Heart right ventricle (tissue), 16 donors: ENCODE data around the gene PTPRG. TPM values are rescaled to one million over a fixed set of nuclear protein-coding genes. Genes with fewer than 3 reads are reported as not detected.

Source experiments
- ATAC-seq, 8 donors: fragments of 200-7000 bp; cut with Tn5 transposase; one replicate each; pipeline ENCODE4 v1.9.1; 2020; ENCODE audit warnings: mild to moderate bottlenecking in 8 of 8, moderate library complexity in 8 of 8, moderate number of reproducible peaks in 1 of 8
- DNase-seq, 2 donors: peaks; one replicate each; pipeline ENCODE4 v3.0.0-alpha.2; 2020
- H3K27ac ChIP-seq, 10 donors: fragments of 200-600 bp; sonication (generic) in 2 of 10; one replicate each; pipeline versions ENCODE4 v1.5.0 to v1.8.0; 2020 to 2022; ENCODE audit warnings: mild to moderate bottlenecking in 3 of 10
- H3K27me3 ChIP-seq, 7 donors: fragments of 200-600 bp; one replicate each; pipeline ENCODE4 v1.8.0; 2021 to 2022; ENCODE audit warnings: mild to moderate bottlenecking in 2 of 7
- H3K36me3 ChIP-seq, 9 donors: fragments of 200-600 bp; sonication (generic) in 1 of 9; one replicate each; pipeline versions ENCODE4 v1.5.0 to v1.8.0; 2020 to 2022; ENCODE audit warnings: mild to moderate bottlenecking in 2 of 9
- H3K4me1 ChIP-seq, 9 donors: fragments of 200-600 bp; sonication (generic) in 1 of 9; one replicate each; pipeline versions ENCODE4 v1.5.0 to v1.8.0; 2020 to 2022; ENCODE audit warnings: mild to moderate bottlenecking in 4 of 9
- H3K4me3 ChIP-seq, 10 donors: fragments of 200-600 bp; sonication (generic) in 2 of 10; one replicate each; pipeline versions ENCODE4 v1.5.0 to v1.8.0; 2020 to 2022; ENCODE audit warnings: mild to moderate bottlenecking in 7 of 10, moderate library complexity in 2 of 10
- H3K9me3 ChIP-seq, 11 donors: fragments of 200-600 bp in 10 of 11; sonication (generic) in 2 of 11; one replicate each; pipeline versions ENCODE4 v1.5.0 to v1.8.0; 2013 to 2022; ENCODE audit warnings: mild to moderate bottlenecking in 2 of 11, control low read depth in 1 of 11, moderate library complexity in 1 of 11
- CTCF ChIP-seq, 9 donors: fragments of 200-600 bp; sonication (generic) in 2 of 9; IDR thresholded peaks; one replicate each; pipeline versions ENCODE4 v1.5.0 to v1.8.0; 2021 to 2022; ENCODE audit warnings: antibody characterized with exemption in 9 of 9, mild to moderate bottlenecking in 5 of 9, moderate library complexity in 1 of 9
- WGBS, 2 donors: extraction: QIAGEN DNeasy Blood & Tissue Kit; methylation state at CpG; one replicate each; pipeline ENCODE4 v1.1.7; 2013; ENCODE audit warnings: inconsistent platforms in 1 of 2; 5-methylcytosine and 5-hydroxymethylcytosine counted together
- intact Hi-C, 10 donors: fragments of 100-400 bp; cut with DNase I; formaldehyde crosslinking; loops; one replicate each; pipeline versions ENCODE4 v1.11.1 to v1.14.2; 2022
- polyA plus RNA-seq, 2 donors: library from polyadenylated mRNA; stranded (reverse); fragments of 200-250 nt; gene quantifications; one replicate each; pipeline ENCODE4 v1.2.3, GENCODE V29; 2013
- total RNA-seq, 10 donors: library from RNA; stranded (reverse); fragmentation: NEBNext Ultra II Directional in 3 of 10; extraction: Animal tissue kit (Norgen Biotek cat#: 25700) in 3 of 10; gene quantifications; one replicate each; pipeline versions ENCODE4 v1.2.1 to v1.2.4, GENCODE V29; 2021 to 2023
- donor health status: Arrhythmogenic right ventricular cardiomyopathy.
- donor health status: ischemic (EF 13 %, LVEDD 7.1; RV severe dilation, severe dysfunction).
- donor health status: healthy with polysubstance abuse.
- donor health status: DM: no; HTN: yes; CAD: no.
- donor health status: DM: no; HTN: no; CAD: no.
- donor health status: ischemic (EF 25% LVEDD 6.9; RV normal size, moderate dysfunction).
- donor health status: ischemic (EF 25% LVEDD 5.7; RV mildly dilated, moderate dysfunction).
- donor health status: healthy.
- donor health status: DM: yes; HTN: yes; CAD: no.
- donor health status: Ischemic cardiomyopathy.
- donor health status: ischemic (EF 35%, LVEDD 5.7; RV mildly dilated, moderate dysfunction).
- donor health status: nonischemic (EF 11% LVEDD 7.7; RV severe dilation, severe dysfunction).
- donor health status: DM: yes; HTN: yes; CAD: no.
- donor health status: PGD.
- donor health status: ischemic (EF 29% LVEDD 5.4; RV normal size, mild dysfunction).
- donor health status: nonischemic (EF 23%, LVEDD 6.1; RV moderate dilation, normal function).

PTPRG gene
- total and polyA plus RNA-seq, 12 donors = 10.1 to 38.3 (median 32.6) TPM

GRCh38 chr3:62188681-62189375 lies 627.5 kb downstream of the PTPRG start:
- intact Hi-C loops = loop anchor here (2.0 to 10.0 kb wide), 16 partner anchors 47 to 934 kb away; partner anchors contain the start of genes PTPRG (in 6 of the 10) and FHIT (in 1 of the 10)
- Histone ChIP-seq H3K4me3 (peak overlapping the region in 3 of 10 donors; percentile 12 to 39 (median 18)), H3K27me3 (no peaks in the 10 kb centered on the region), H3K4me1 (peaks cover 0 to 27% (median 21%) of the 10 kb centered on the region in 9 donors), H3K36me3 (peaks cover 0 to 38% (median 6%) of the 10 kb centered on the region in 9 donors), H3K9me3 (no peaks in the 10 kb centered on the region), H3K27ac (peak overlapping the region in 1 of 10 donors; percentile 10)
- peak; percentile 60 to 88 (median 83) for TF ChIP-seq CTCF (IDR thresholded peaks at IDR 0.05)
- peak; percentile 27 to 83 (median 72) for ATAC-seq
- 4% methylated on average over 18 of the region's 18 CpGs for WGBS, 2 donors
- peak; percentile 68 to 74 for DNase-seq

- H3K4me3 ChIP-seq = no peak overlapping the region
- intact Hi-C loops = loop anchor here (2.0 to 10.0 kb wide), 16 partner anchors 47 to 935 kb away; partner anchors contain the start of genes PTPRG (in 6 of the 10) and FHIT (in 1 of the 10)
- no peaks in the 10 kb centered on the region for H3K27me3 ChIP-seq
- H3K36me3 ChIP-seq = peaks cover 0 to 42% (median 6%) of the 10 kb centered on the region in 9 donors
- H3K4me1 ChIP-seq = peaks cover 0 to 27% (median 21%) of the 10 kb centered on the region in 9 donors
- 93 to 94% methylated on average over 9 of the region's 9 CpGs for WGBS, 2 donors
- no peak for ATAC-seq
- DNase-seq = no peak
- no peak for TF ChIP-seq CTCF (IDR thresholded peaks at IDR 0.05)
- no peaks in the 10 kb centered on the region for H3K9me3 ChIP-seq
- no peak overlapping the region for H3K27ac ChIP-seq
These were observed 628.0 kb downstream of the PTPRG start for GRCh38 chr3:62189376-62189698.

GRCh38 chr3:62192891-62193290 lies 631.5 kb downstream of the PTPRG start:
- no peak overlapping the region for H3K27ac ChIP-seq
- ATAC-seq (no peak), DNase-seq (no peak)
- H3K36me3 ChIP-seq = peaks cover 0 to 77% (median 6%) of the 10 kb centered on the region in 9 donors
- WGBS, 2 donors = 72 to 73% methylated on average over 5 of the region's 5 CpGs
- intact Hi-C loops = no loop called here
- no peaks in the 10 kb centered on the region for H3K27me3 ChIP-seq
- no peaks in the 10 kb centered on the region for H3K9me3 ChIP-seq
- H3K4me3 ChIP-seq = no peak overlapping the region
- TF ChIP-seq CTCF (IDR thresholded peaks at IDR 0.05) = no peak
- peaks cover 0 to 15% (median 12%) of the 10 kb centered on the region in 9 donors for H3K4me1 ChIP-seq

GRCh38 chr3:62193586-62194345 lies 632.4 kb downstream of the PTPRG start:
- Histone ChIP-seq H3K27me3 (no peaks in the 10 kb centered on the region), H3K9me3 (no peaks in the 10 kb centered on the region), H3K36me3 (peaks cover 0 to 81% (median 6%) of the 10 kb centered on the region in 9 donors), H3K27ac (no peak overlapping the region), H3K4me3 (no peak overlapping the region), H3K4me1 (peaks cover 0 to 6% (median 5%) of the 10 kb centered on the region in 9 donors)
- ATAC-seq (no peak), DNase-seq (no peak)
- no peak for TF ChIP-seq CTCF (IDR thresholded peaks at IDR 0.05)
- 94% methylated on average over 10 of the region's 10 CpGs for WGBS, 2 donors
- intact Hi-C loops = no loop called here
